ENCODE data around the gene HSPA6. TPM values are rescaled to one million over a fixed set of nuclear protein-coding genes. Genes with fewer than 3 reads are reported as not detected.

The HSPA6 gene
- total and polyA plus RNA-seq, 10 of the 15 experiments (the other 5 are each of a cell fraction or from before 2014, with no cell fraction given): 0.05 to 8.8 (median 0.66) TPM

- TF ChIP-seq ZBTB40 (IDR thresholded peaks at IDR 0.05; ENCODE audit: borderline replicate concordance) (no peak), RCOR1 (conservative IDR thresholded peaks at IDR 0.05; ENCODE audit: low read depth, low read length) (no peak), ETV6 (conservative IDR thresholded peaks at IDR 0.05 in 1 of 2, IDR thresholded peaks at IDR 0.05 in 1 of 2; ENCODE audit: borderline replicate concordance in 1 of 2, low read depth in 1 of 2) (peak in 1 of 2 experiments; percentile 85; a peak in 2 of 4 replicates), SMAD1 (IDR thresholded peaks at IDR 0.05; ENCODE audit: low read depth, partially characterized antibody) (no peak), JUNB (IDR thresholded peaks at IDR 0.05) (peak; percentile 47; the same call in 1 of the 2 replicates), RFX5 (IDR thresholded peaks at IDR 0.05; ENCODE audit: low read depth, low read length) (no peak), TCF7 (IDR thresholded peaks at IDR 0.05; ENCODE audit: borderline replicate concordance) (0 out of 2 replicates have a peak, but pooled peaks have one; percentile 27), WRNIP1 (IDR thresholded peaks at IDR 0.05; ENCODE audit: borderline replicate concordance, low read depth, low read length) (no peak), MYC (IDR thresholded peaks at IDR 0.05; ENCODE audit: insufficient read depth, insufficient read length, insufficient replicate concordance, low read length, severe bottlenecking) (no peak), RAD21 (IDR thresholded peaks at IDR 0.05; ENCODE audit: insufficient read depth, low read depth, low read length) (no peak), POLR2AphosphoS5 (IDR thresholded peaks at IDR 0.05; ENCODE audit: low read length) (no peak), RAD51 (IDR thresholded peaks at IDR 0.05) (no peak), MEF2B (IDR thresholded peaks at IDR 0.05; ENCODE audit: partially characterized antibody, poor library complexity, severe bottlenecking) (no peak), ZNF274 (IDR thresholded peaks at IDR 0.05; ENCODE audit: insufficient read depth, insufficient read length) (no peak), NFYB (IDR thresholded peaks at IDR 0.05; ENCODE audit: insufficient read depth, low read depth, low read length) (no peak), POLR2A (IDR thresholded peaks at IDR 0.05; ENCODE audit: low read depth, low read length) (no peak), IRF3 (IDR thresholded peaks at IDR 0.05) (no peak), BHLHE40 (IDR thresholded peaks at IDR 0.05; ENCODE audit: borderline replicate concordance in 1 of 2, low read depth in 2 of 2, low read length in 1 of 2) (no peak), HSF1 (IDR thresholded peaks at IDR 0.05; ENCODE audit: low read depth, low read length) (no peak), NBN (IDR thresholded peaks at IDR 0.05) (no peak)
Observed at GRCh38 chr1:161499099-161500039, 25.0 kb upstream of the HSPA6 start (continued).

All from GM12878 (cell line).